Hepatocyte (in vitro differentiated cells): ENCODE results near the gene SLC1A2. TPM values are rescaled to one million over a fixed set of nuclear protein-coding genes. Genes with fewer than 3 reads are reported as not detected.
A peak's percentile ranks its signal among the peaks of the same experiment; 100 is the strongest.

Source experiments
- DNase-seq: peaks from one replicate; pipeline ENCODE4 v3.0.0-alpha.2; 2016; ENCODE audit warnings: low spot score
- H2AFZ ChIP-seq: fragments of 200-600 bp; sonication (generic); 2 replicates; pipeline ENCODE4 v1.6.0; 2016; ENCODE audit warnings: antibody characterized with exemption, mild to moderate bottlenecking
- H3K27ac ChIP-seq: fragments of 200-600 bp; sonication (generic); 2 replicates; pipeline ENCODE4 v1.5.1; 2016; ENCODE audit warnings: mild to moderate bottlenecking
- H3K27me3 ChIP-seq: fragments of 200-600 bp; sonication (generic); 2 replicates; pipeline ENCODE4 v1.6.1; 2016
- H3K36me3 ChIP-seq: fragments of 200-600 bp; sonication (generic); replicated peaks from 2 replicates; pipeline ENCODE4 v1.5.1; 2016; ENCODE audit warnings: low read depth; ENCODE audit not compliant: insufficient read depth
- H3K4me1 ChIP-seq: fragments of 200-600 bp; sonication (generic); 2 replicates; pipeline ENCODE4 v1.5.1; 2016; ENCODE audit warnings: mild to moderate bottlenecking, moderate library complexity; ENCODE audit not compliant: insufficient read depth
- H3K4me2 ChIP-seq: fragments of 200-600 bp; sonication (generic); 2 replicates; pipeline ENCODE4 v1.6.0; 2016
- H3K4me3 ChIP-seq: fragments of 200-600 bp; sonication (generic); 2 replicates; pipeline ENCODE4 v1.5.1; 2016; ENCODE audit warnings: mild to moderate bottlenecking
- H3K79me2 ChIP-seq: fragments of 200-600 bp; sonication (generic); 2 replicates; pipeline ENCODE4 v1.6.0; 2017; ENCODE audit warnings: mild to moderate bottlenecking
- H3K9me2 ChIP-seq: fragments of 200-600 bp; sonication (generic); replicated peaks from 2 replicates; pipeline ENCODE4 v1.6.0; 2017; ENCODE audit warnings: mild to moderate bottlenecking; ENCODE audit not compliant: insufficient read depth
- H3K9me3 ChIP-seq: fragments of 200-600 bp; sonication (generic); 2 replicates; pipeline ENCODE4 v1.5.1; 2016; ENCODE audit warnings: low read depth, mild to moderate bottlenecking
- H4K20me1 ChIP-seq: fragments of 200-600 bp; sonication (generic); 2 replicates; pipeline ENCODE4 v1.6.0; 2016; ENCODE audit warnings: mild to moderate bottlenecking; ENCODE audit not compliant: insufficient read depth, poor library complexity, severe bottlenecking
- CTCF ChIP-seq: fragments of 200-600 bp; sonication (generic); IDR thresholded peaks from 2 replicates; pipeline ENCODE4 v1.5.1; 2016; ENCODE audit warnings: antibody characterized with exemption, mild to moderate bottlenecking; ENCODE audit not compliant: poor library complexity
- EZH2 ChIP-seq: fragments of 200-600 bp; sonication (generic); IDR thresholded peaks from 2 replicates; pipeline ENCODE4 v1.6.1; 2016; ENCODE audit warnings: antibody characterized with exemption, mild to moderate bottlenecking, borderline replicate concordance
- EZH2phosphoT487 ChIP-seq: fragments of 200-600 bp; sonication (generic); IDR thresholded peaks from one replicate; pipeline ENCODE4 v1.6.1; 2018; ENCODE audit warnings: antibody characterized with exemption, mild to moderate bottlenecking, low read depth, moderate library complexity; ENCODE audit not compliant: unreplicated experiment, severe bottlenecking
- WGBS: methylation state at CpG from one replicate; pipeline ENCODE4 v1.1.6; 2016; ENCODE audit warnings: low lambda C conversion rate; ENCODE audit errors: missing lambda C conversion rate; 5-methylcytosine and 5-hydroxymethylcytosine counted together
- polyA plus RNA-seq: library from polyadenylated mRNA; unstranded; fragments of >200 nt; fragmentation: Nextera tagmentation; extraction: Ambion mirVana; gene quantifications from 2 replicates; pipeline ENCODE4 v1.2.1, GENCODE V29; 2016
- total RNA-seq: library from RNA; depleted of rRNA; stranded (reverse); fragments of >200 nt; gene quantifications from 2 replicates; pipeline ENCODE4 v1.2.3, GENCODE V29; 2014

The SLC1A2 gene
- total and polyA plus RNA-seq, 2 experiments from 2014 or later = 0.59 to 2.9 TPM

GRCh38 chr11:35391922-35392688 lies 27.3 kb downstream of the SLC1A2 start:
- Histone ChIP-seq H3K4me3 (no peak overlapping the region), H3K4me2 (peak overlapping the region; percentile 38), H3K9me3 (no peaks in the 10 kb centered on the region), H3K79me2 (no peaks in the 10 kb centered on the region), H2AFZ (no peak overlapping the region), H3K4me1 (no peaks in the 10 kb centered on the region), H3K36me3 (no peaks in the 10 kb centered on the region), H3K27me3 (no peaks in the 10 kb centered on the region), H3K27ac (no peak overlapping the region), H4K20me1 (no peaks in the 10 kb centered on the region), H3K9me2 (no peaks in the 10 kb centered on the region)
- DNase-seq = peak; percentile 89
- TF ChIP-seq CTCF (peak; percentile 98), EZH2phosphoT487 (no peak)
- 29% methylated on average over 13 of the region's 13 CpGs for whole genome bisulfite sequencing

GRCh38 chr11:35390737-35391682 lies 28.3 kb downstream of the SLC1A2 start:
- no peaks in the 10 kb centered on the region for H3K9me2 ChIP-seq
- no peaks in the 10 kb centered on the region for H3K36me3 ChIP-seq
- H3K79me2 ChIP-seq = no peaks in the 10 kb centered on the region
- DNase-seq = peak; percentile 72
- H3K4me1 ChIP-seq = no peaks in the 10 kb centered on the region
- H3K4me3 ChIP-seq = no peak overlapping the region
- H3K4me2 ChIP-seq = no peak overlapping the region
- H3K9me3 ChIP-seq = no peaks in the 10 kb centered on the region
- H3K27me3 ChIP-seq = no peaks in the 10 kb centered on the region
- no peak for TF ChIP-seq CTCF
- no peak for TF ChIP-seq EZH2
- no peak for TF ChIP-seq EZH2phosphoT487
- H3K27ac ChIP-seq = no peak overlapping the region
- WGBS = 80% methylated on average over 13 of the region's 13 CpGs
- H4K20me1 ChIP-seq = no peaks in the 10 kb centered on the region
- no peak overlapping the region for H2AFZ ChIP-seq

- Histone ChIP-seq H3K27me3 (no peaks in the 10 kb centered on the region), H3K4me2 (no peak overlapping the region), H3K4me3 (no peak overlapping the region), H3K9me2 (no peaks in the 10 kb centered on the region), H4K20me1 (no peaks in the 10 kb centered on the region), H3K27ac (no peak overlapping the region), H3K4me1 (no peaks in the 10 kb centered on the region), H3K9me3 (no peaks in the 10 kb centered on the region), H2AFZ (no peak overlapping the region), H3K36me3 (no peaks in the 10 kb centered on the region), H3K79me2 (no peaks in the 10 kb centered on the region)
- 73% methylated on average over 6 of the region's 6 CpGs for WGBS
- no peak for DNase-seq
- TF ChIP-seq CTCF = no peak
Observed at GRCh38 chr11:35389897-35390465, 29.4 kb downstream of the SLC1A2 start.
